CD14-positive monocyte (primary cell): ENCODE data around the gene TAMM41. TPM values are rescaled to one million over a fixed set of nuclear protein-coding genes. Genes with fewer than 3 reads are reported as not detected.

ENCODE experiments used
- DNase-seq, 3 donors: peaks; one replicate each; pipeline ENCODE4 v3.0.0-alpha.2; 2011 to 2022
- H2AFZ ChIP-seq: 2 replicates; pipeline ENCODE4 v1.6.0; 2012; ENCODE audit warnings: mild to moderate bottlenecking, low read depth, low read length, inconsistent platforms; ENCODE audit not compliant: insufficient read depth, poor library complexity, severe bottlenecking
- H3K27ac ChIP-seq, 2 donors: 1 replicate in 1 of 2; 2 replicates in 1 of 2; pipeline ENCODE4 v1.5.1; 2012 to 2013; ENCODE audit warnings: low read length in 2 of 2, control low read depth in 1 of 2, inconsistent platforms in 1 of 2, low read depth in 1 of 2, mild to moderate bottlenecking in 1 of 2
- H3K27me3 ChIP-seq, 2 donors: one replicate each; pipeline versions ENCODE4 v1.6.0 to v1.6.1; 2011 to 2013; ENCODE audit warnings: low read length in 2 of 2; ENCODE audit not compliant: control insufficient read depth in 2 of 2, insufficient read depth in 2 of 2
- H3K36me3 ChIP-seq, 2 donors: replicated peaks in 1 of 2; 1 replicate in 1 of 2; 2 replicates in 1 of 2; pipeline versions ENCODE4 v1.5.1 to v1.6.1; 2012 to 2013; ENCODE audit warnings: low read length in 2 of 2, control low read depth in 1 of 2, inconsistent platforms in 1 of 2, mild to moderate bottlenecking in 1 of 2; ENCODE audit not compliant: insufficient read depth in 2 of 2, control insufficient read depth in 1 of 2
- H3K4me1 ChIP-seq, 2 donors: 1 replicate in 1 of 2; 2 replicates in 1 of 2; pipeline versions ENCODE4 v1.5.1 to v1.6.1; 2012 to 2013; ENCODE audit warnings: low read length in 2 of 2, control low read depth in 1 of 2, inconsistent platforms in 1 of 2, mild to moderate bottlenecking in 1 of 2, moderate library complexity in 1 of 2; ENCODE audit not compliant: insufficient read depth in 2 of 2, control insufficient read depth in 1 of 2
- H3K4me2 ChIP-seq: replicated peaks from 2 replicates; pipeline ENCODE3; 2012; ENCODE audit warnings: low read length, moderate library complexity, mild to moderate bottlenecking; ENCODE audit not compliant: poor library complexity, severe bottlenecking; ENCODE audit errors: extremely low read depth
- H3K4me3 ChIP-seq, 3 experiments: fragments of 200-600 bp in 1 of 3; sonication (generic) in 1 of 3; replicated peaks in 1 of 3; 1 replicate in 2 of 3; 2 replicates in 1 of 3; pipeline ENCODE4 v1.5.1; 2011 to 2013; ENCODE audit warnings: low read length in 3 of 3, mild to moderate bottlenecking in 3 of 3, control low read depth in 2 of 3, low read depth in 2 of 3, inconsistent platforms in 1 of 3, moderate library complexity in 1 of 3
- H3K79me2 ChIP-seq: 2 replicates; pipeline ENCODE4 v1.6.0; 2012; ENCODE audit warnings: mild to moderate bottlenecking, control low read depth, inconsistent platforms, low read length, moderate library complexity; ENCODE audit not compliant: insufficient read depth
- H3K9ac ChIP-seq: 2 replicates; pipeline ENCODE4 v1.6.0; 2017; ENCODE audit warnings: low read length, mild to moderate bottlenecking; ENCODE audit not compliant: insufficient read depth, poor library complexity, severe bottlenecking
- H3K9me3 ChIP-seq, 2 donors: replicated peaks in 1 of 2; 1 replicate in 1 of 2; 2 replicates in 1 of 2; pipeline versions ENCODE4 v1.5.1 to v1.6.1; 2012 to 2013; ENCODE audit warnings: low read length in 2 of 2, control low read depth in 1 of 2; ENCODE audit not compliant: control insufficient read depth in 1 of 2, insufficient read depth in 1 of 2
- H4K20me1 ChIP-seq: 2 replicates; pipeline ENCODE4 v1.6.0; 2012; ENCODE audit warnings: mild to moderate bottlenecking, low read length, control low read depth, moderate library complexity; ENCODE audit not compliant: insufficient read depth
- H3K27ac Mint-ChIP-seq, 7 donors: one replicate each; pipeline ENCODE4 v1.8.0; 2020; ENCODE audit warnings: mild to moderate bottlenecking in 7 of 7, mixed read lengths in 7 of 7, moderate library complexity in 6 of 7, inconsistent platforms in 2 of 7
- H3K27me3 Mint-ChIP-seq, 3 donors: one replicate each; pipeline ENCODE4 v1.8.0; 2021 to 2022; ENCODE audit warnings: low read depth in 3 of 3, mild to moderate bottlenecking in 3 of 3, mixed read lengths in 3 of 3, moderate library complexity in 3 of 3, inconsistent platforms in 1 of 3
- H3K36me3 Mint-ChIP-seq, 2 donors: one replicate each; pipeline ENCODE4 v1.8.0; 2020; ENCODE audit warnings: mixed read lengths in 2 of 2, inconsistent platforms in 1 of 2, mild to moderate bottlenecking in 1 of 2
- H3K4me1 Mint-ChIP-seq: one replicate; pipeline ENCODE4 v1.8.0; 2020; ENCODE audit warnings: mild to moderate bottlenecking, mixed read lengths
- H3K4me3 Mint-ChIP-seq, 2 donors: one replicate each; pipeline ENCODE4 v1.8.0; 2020; ENCODE audit warnings: mild to moderate bottlenecking in 2 of 2, mixed read lengths in 2 of 2, moderate library complexity in 1 of 2
- H3K9me3 Mint-ChIP-seq, 7 donors: one replicate each; pipeline ENCODE4 v1.8.0; 2020 to 2022; ENCODE audit warnings: mixed read lengths in 7 of 7, mild to moderate bottlenecking in 6 of 7, moderate library complexity in 6 of 7, inconsistent platforms in 2 of 7
- CTCF ChIP-seq: fragments of 200-600 bp; IDR thresholded peaks from one replicate; pipeline ENCODE4 v1.8.0; 2022; ENCODE audit warnings: antibody characterized with exemption, mild to moderate bottlenecking
- WGBS: methylation state at CpG from one replicate; pipeline ENCODE4 v1.1.5; 2013; ENCODE audit warnings: missing lambda C conversion rate; ENCODE audit not compliant: insufficient coverage; 5-methylcytosine and 5-hydroxymethylcytosine counted together
- intact Hi-C, 2 donors: fragments of 100-400 bp; cut with micrococcal nuclease; formaldehyde crosslinking; loops; one replicate each; pipeline versions ENCODE4 v1.15.0 to v1.15.1; 2023
- polyA plus RNA-seq, 3 donors: library from polyadenylated mRNA; depleted of rRNA in 1 of 3; unstranded in 2 of 3; stranded (reverse) in 1 of 3; fragments of 300-500 nt in 2 of 3; fragments of >200 nt in 1 of 3; fragmentation: Illumina TruSeq in 2 of 3; gene quantifications; 1 replicate in 2 of 3; 2 replicates in 1 of 3; pipeline ENCODE4 v1.2.3, GENCODE V29; 2012 to 2021

TAMM41 gene
- polyA plus RNA-seq, 3 donors, result 3.7 to 10.8 (median 5.0) TPM

DNA sequence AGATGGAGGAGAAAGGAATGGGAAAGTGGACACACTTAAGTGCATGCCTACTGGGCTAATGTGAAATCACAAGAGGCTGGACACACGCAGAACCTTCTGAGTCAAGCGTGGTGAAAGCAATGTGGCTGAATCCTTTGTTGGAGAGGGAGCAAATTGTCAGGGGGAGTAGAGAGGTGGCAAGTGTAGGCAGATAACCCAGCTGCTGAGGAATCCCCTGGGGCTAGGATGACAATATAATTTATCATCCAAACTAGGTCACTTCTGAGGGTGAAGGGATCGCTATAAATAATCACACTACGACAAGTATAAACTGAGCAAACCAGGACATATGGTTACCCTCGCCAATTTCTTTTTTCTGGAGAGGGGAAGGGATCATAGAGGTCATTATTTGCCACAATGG, 28.7 kb downstream of the TAMM41 start:
- H3K27ac Mint-ChIP-seq, result no peak overlapping the region
- Histone ChIP-seq H3K36me3 (peaks cover 59 to 93% of the 10 kb centered on the region in 2 donors), H3K27me3 (no peaks in the 10 kb centered on the region), H3K4me1 (no peaks in the 10 kb centered on the region), H3K79me2 (no peaks in the 10 kb centered on the region), H3K9me3 (no peaks in the 10 kb centered on the region), H3K27ac (no peak overlapping the region), H4K20me1 (no peaks in the 10 kb centered on the region), H2AFZ (no peak overlapping the region), H3K9ac (no peak overlapping the region), H3K4me2 (no peak overlapping the region), H3K4me3 (no peak overlapping the region)
- WGBS, result 100% methylated on average over 2 of the region's 5 CpGs
- TF ChIP-seq CTCF, result no peak
- H3K36me3 Mint-ChIP-seq, result peaks cover 76 to 85% of the 10 kb centered on the region in 2 donors
- peaks cover 0 to 4% (median 0%) of the 10 kb centered on the region in 3 donors for H3K27me3 Mint-ChIP-seq
- H3K9me3 Mint-ChIP-seq, result no peaks in the 10 kb centered on the region
- intact Hi-C loops, result no loop called here
- no peak for DNase-seq
- H3K4me1 Mint-ChIP-seq, result no peaks in the 10 kb centered on the region
- H3K4me3 Mint-ChIP-seq, result no peak overlapping the region

DNA sequence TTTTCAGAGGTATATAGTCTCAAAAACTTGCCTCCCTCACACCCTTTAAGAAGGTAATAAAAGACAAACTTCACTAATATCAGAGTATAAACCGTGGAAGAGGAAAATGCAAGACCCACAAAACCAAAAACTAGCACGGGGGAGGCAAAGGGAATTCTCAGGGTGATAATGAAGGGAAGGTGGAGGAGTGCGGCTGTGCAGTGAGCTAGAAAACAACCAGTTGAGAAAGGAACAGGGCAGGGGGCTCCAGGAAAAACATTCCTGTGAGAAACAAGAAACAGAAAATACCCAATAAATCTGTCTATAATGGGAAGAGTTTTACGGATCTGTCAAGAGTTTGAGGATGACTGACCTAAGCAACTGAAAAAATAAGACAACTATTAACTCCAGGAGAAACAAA, 31.6 kb downstream of the TAMM41 start:
- Histone ChIP-seq H4K20me1 (no peaks in the 10 kb centered on the region), H3K79me2 (no peaks in the 10 kb centered on the region), H3K4me2 (no peak overlapping the region), H3K36me3 (peaks cover 56 to 91% of the 10 kb centered on the region in 2 donors), H3K27ac (no peak overlapping the region), H3K4me1 (no peaks in the 10 kb centered on the region), H3K27me3 (no peaks in the 10 kb centered on the region), H2AFZ (no peak overlapping the region), H3K9me3 (no peaks in the 10 kb centered on the region), H3K4me3 (no peak overlapping the region), H3K9ac (no peak overlapping the region)
- Mint-ChIP-seq H3K27ac (no peak overlapping the region), H3K9me3 (no peaks in the 10 kb centered on the region), H3K4me3 (no peak overlapping the region), H3K27me3 (peaks cover 0 to 3% (median 0%) of the 10 kb centered on the region in 3 donors), H3K36me3 (peaks cover 65 to 75% of the 10 kb centered on the region in 2 donors), H3K4me1 (no peaks in the 10 kb centered on the region)
- DNase-seq, result no peak
- intact Hi-C loops, result no loop called here
- WGBS, result no CpG with 5 or more reads among the region's 4 CpGs
- no peak for TF ChIP-seq CTCF
